ENCODE measurements around the gene DTYMK.
"Not testable (repeated sequence)": the region's sequence is repeated elsewhere in the genome, so short reads cannot be mapped to it uniquely, and the experiment has no call there.

DTYMK gene

DNA sequence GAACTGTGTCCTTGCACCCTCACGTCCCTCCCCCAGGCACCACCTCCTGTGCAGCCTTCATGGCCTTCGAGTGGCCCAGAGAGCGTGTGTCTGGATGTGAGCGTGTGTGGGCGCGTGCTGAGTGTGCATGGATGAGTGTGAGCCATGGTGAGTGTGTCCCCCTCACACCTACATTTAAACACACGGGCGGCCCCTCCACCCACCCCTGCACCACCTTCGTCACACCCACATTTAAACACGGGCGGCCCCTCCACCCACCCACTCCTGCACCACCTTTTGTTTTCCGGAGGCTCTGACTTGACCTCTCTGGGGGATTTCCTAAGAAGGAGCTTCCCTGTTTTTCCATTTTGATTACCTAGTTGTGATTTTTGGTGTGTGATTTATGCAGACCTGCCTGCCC is 17.8 kb downstream of the DTYMK start:
- Mint-ChIP-seq H3K4me3 (no peak overlapping the region), H3K36me3 (peaks cover 6% of the 10 kb centered on the region), H3K9me3 (no peaks in the 10 kb centered on the region), H3K27me3 (no peaks in the 10 kb centered on the region), H3K27ac (no peak overlapping the region), H3K4me1 (peaks cover 4% of the 10 kb centered on the region)

- Mint-ChIP-seq H3K4me3 (no peak overlapping the region), H3K9me3 (no peaks in the 10 kb centered on the region), H3K27ac (no peak overlapping the region), H3K27me3 (no peaks in the 10 kb centered on the region), H3K36me3 (peaks cover 6% of the 10 kb centered on the region), H3K4me1 (peaks cover 4% of the 10 kb centered on the region)
Observed at GRCh38 chr2:241668354-241668753, 18.3 kb downstream of the DTYMK start.

DNA sequence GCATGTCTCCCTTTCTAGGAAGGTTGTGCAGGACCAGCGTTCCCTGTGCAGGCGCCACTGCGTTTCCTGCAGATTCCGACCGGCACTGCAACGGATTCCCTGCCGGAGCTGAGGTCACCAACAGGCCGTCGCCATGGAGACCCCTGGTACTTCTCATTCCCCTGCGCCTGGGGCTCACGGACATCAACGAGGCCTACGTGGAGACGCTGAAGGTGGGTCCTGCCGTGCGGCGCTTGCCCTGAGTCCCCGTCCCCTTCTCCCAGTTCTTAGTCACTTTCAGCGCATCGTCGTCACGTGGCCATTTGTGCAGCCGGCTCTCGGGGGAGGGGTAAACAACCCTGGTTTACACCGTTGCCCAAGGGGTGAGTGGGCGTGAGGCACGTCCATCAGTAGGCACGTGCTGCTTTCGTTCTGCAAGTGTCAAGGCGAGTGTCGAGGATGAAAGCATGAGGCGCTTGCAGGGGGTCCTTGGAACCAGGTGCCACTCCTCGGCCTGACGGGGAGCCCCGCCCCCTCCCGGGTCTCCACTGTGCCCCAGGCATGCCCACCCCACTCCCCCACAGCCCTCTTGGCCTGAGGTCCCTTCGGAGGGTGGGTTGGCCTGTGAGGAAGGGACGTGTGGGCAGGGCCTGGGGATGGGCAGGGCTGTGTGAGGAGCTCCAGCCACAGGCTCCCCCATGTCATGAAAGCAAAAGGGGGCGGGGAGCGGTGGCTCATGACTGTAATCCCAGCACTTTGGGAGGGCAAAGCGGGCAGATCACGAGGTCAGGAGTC is 19.8 kb downstream of the DTYMK start:
- no peak overlapping the region for H3K27ac Mint-ChIP-seq
- H3K27me3 Mint-ChIP-seq, result no peaks in the 10 kb centered on the region
- H3K4me3 Mint-ChIP-seq, result no peak overlapping the region
- H3K9me3 Mint-ChIP-seq, result no peaks in the 10 kb centered on the region
- peaks cover 6% of the 10 kb centered on the region for H3K36me3 Mint-ChIP-seq
- peaks cover 4% of the 10 kb centered on the region for H3K4me1 Mint-ChIP-seq

DNA sequence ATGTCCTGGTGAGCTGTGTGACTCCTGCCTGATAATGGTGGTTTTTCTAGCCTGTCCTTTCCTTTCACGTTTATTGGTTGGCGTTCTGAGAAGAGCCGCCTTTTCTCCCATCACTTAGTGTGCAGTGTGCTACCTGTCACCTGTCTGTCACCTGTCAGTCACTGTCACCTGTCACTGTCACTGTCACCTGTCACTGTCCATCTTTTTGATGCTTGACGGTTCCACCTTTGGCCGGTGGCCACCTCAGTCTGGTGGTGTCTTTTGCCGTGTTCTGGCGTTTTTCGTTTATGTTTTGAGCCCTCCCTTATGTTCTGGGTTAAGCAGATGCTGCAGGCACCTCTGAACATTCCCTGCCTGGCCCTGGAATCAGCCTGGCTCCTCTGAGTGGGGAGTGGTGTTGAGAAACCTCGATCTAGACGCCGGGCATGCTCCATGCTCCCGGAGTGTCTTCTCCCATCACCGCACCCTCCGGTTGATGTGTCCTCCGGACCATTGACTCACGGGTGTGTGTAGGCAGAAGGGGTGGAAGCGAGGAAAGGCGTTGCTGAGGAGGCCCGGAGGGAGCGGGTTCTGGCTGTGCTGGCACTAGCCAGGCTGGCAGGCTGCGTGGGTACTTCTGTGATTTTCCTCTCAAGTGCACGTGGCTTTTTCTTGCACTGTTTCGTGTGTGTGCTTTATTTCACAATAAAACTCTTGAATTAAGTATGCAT is 20.7 kb downstream of the DTYMK start:
- H3K9me3 Mint-ChIP-seq, result no peaks in the 10 kb centered on the region
- no peaks in the 10 kb centered on the region for H3K27me3 Mint-ChIP-seq
- H3K27ac Mint-ChIP-seq, result no peak overlapping the region
- no peak overlapping the region for H3K4me3 Mint-ChIP-seq
- H3K36me3 Mint-ChIP-seq, result peaks cover 5% of the 10 kb centered on the region
- H3K4me1 Mint-ChIP-seq, result peaks cover 4% of the 10 kb centered on the region

DNA sequence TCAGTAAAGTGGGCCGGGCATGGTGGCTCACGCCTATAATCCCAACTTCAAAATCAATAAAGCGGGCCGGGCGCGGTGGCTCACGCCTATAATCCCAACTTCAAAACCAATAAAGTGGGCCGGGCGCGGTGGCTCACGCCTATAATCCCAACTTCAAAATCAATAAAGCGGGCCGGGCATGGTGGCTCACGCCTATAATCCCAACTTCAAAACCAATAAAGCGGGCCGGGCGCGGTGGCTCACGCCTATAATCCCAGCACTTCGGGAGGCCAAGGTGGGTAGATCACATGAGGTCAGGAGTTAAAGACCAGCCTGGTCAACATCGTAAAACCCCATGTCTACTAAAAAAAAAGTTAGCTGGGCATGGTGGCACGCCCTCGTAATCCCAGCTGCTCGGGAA is 23.9 kb downstream of the DTYMK start:
- not testable (repeated sequence) for H3K27ac Mint-ChIP-seq, H3K27me3 Mint-ChIP-seq, H3K36me3 Mint-ChIP-seq, H3K9me3 Mint-ChIP-seq, H3K4me3 Mint-ChIP-seq, H3K4me1 Mint-ChIP-seq

DNA sequence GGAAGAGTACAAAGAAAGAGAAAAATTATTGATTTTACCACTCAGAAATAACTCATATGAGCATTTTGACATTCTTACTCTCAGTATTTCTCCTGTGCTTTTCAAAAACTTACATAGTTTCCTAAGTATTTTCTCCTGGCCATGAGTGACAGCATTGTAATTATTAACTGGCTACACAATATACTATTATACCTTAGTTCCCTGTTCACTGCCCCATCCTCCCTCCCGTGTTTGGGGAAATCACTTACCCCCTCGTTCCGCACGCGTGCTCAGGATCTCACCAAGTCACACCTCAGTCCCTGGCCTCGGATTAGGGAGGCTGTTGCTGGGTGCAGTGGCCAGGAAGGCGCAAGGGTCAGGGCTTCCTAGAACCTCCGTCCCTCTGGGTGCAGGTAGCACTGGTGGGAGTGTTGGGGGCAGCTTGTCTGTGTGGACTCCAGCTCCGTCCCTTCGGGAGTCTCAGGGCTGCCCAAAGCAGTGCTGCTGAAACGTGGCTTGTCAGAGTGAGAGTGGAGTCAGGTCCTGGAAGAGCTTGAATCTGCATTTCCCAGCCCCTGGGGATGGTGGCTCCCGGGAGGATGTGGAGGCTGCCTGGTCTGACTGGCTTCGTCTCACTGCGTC is 25.9 kb downstream of the DTYMK start:
- Mint-ChIP-seq H3K36me3 (peaks cover 4% of the 10 kb centered on the region), H3K27ac (no peak overlapping the region), H3K9me3 (no peaks in the 10 kb centered on the region)

DNA sequence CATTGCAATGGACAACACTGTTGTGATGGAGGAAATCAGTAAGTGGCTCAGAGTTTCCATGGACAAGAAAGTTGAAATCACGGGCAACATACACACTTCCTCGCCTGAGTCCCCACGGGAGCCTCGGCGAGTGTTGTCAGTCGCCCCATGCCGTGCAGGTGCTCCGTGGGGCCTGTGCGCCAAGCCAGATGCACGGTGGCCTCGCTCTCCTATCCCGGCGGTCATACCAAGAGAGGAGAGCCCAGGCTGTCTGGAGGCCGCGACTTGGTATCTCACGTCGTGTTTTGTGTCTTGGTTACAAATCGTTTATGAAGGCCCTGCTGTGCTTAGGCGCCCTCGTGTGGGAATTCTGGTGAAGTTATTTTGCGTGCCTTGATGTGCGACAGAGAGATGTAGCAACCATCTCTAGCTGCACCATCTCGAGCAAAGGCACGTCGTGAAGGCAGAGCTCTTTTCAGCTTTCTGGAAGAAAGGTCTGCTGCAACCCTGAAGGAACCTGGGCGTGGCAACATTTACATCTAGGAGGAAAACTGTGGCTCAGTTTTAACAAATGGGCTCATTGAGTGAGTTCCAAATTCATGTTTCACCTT is 27.4 kb downstream of the DTYMK start:
- Mint-ChIP-seq H3K9me3 (no peaks in the 10 kb centered on the region), H3K36me3 (peaks cover 4% of the 10 kb centered on the region), H3K4me3 (no peak overlapping the region), H3K27me3 (no peaks in the 10 kb centered on the region), H3K27ac (no peak overlapping the region), H3K4me1 (no peaks in the 10 kb centered on the region)

More for the DNA sequence above, 25.9 kb downstream of the DTYMK start:
- Mint-ChIP-seq H3K27me3 (no peaks in the 10 kb centered on the region), H3K4me3 (no peak overlapping the region), H3K4me1 (peaks cover 4% of the 10 kb centered on the region)

DNA sequence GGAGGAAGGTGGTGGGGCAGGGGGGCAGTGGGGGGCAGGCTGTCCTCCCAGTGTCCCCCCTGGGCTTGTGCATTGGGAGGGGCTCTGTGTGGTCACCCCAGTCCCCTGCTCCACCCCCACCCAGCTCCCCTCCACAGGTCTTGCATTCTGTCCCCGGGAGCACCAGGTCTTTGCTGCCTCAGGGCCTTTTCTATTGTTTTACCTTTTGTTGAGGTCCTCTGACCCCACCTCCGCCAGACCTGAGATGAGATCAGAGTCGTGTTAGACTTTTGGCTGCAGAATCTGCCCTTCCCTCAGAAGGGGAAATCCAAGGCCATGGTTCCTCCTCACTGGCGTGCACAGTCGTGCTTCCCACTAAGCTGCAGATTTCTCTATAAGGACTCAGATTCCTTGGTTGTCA is 28.3 kb downstream of the DTYMK start:
- Mint-ChIP-seq H3K27me3 (no peaks in the 10 kb centered on the region), H3K36me3 (peaks cover 4% of the 10 kb centered on the region), H3K9me3 (no peaks in the 10 kb centered on the region), H3K27ac (no peak overlapping the region), H3K4me3 (no peak overlapping the region), H3K4me1 (no peaks in the 10 kb centered on the region)

DNA sequence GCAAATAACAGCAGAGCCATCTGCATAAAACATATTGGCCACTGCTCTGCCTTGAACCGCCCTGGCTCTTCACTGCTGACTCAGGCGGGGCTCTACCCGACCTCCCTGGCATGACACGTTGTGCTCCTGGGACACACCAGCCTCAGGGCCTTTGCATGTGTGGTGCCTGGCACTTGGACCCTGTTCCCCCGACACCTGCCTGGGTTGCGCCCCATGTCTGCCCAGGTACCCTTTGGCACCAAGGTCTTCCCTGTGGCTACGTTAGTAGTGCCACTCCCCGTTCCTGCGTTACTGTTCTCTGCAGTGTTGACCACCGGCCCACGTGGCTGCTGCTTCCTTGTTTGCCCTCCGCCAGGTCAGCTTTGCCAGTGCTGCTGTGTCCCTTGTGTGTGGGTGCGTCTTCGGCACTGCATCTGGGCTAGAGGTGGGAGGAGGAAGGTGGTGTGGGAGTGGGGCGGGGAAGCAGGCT is 28.8 kb downstream of the DTYMK start:
- H3K27me3 Mint-ChIP-seq, result no peaks in the 10 kb centered on the region
- no peaks in the 10 kb centered on the region for H3K9me3 Mint-ChIP-seq
- no peaks in the 10 kb centered on the region for H3K4me1 Mint-ChIP-seq
- no peak overlapping the region for H3K27ac Mint-ChIP-seq
- no peak overlapping the region for H3K4me3 Mint-ChIP-seq
- peaks cover 4% of the 10 kb centered on the region for H3K36me3 Mint-ChIP-seq

DNA sequence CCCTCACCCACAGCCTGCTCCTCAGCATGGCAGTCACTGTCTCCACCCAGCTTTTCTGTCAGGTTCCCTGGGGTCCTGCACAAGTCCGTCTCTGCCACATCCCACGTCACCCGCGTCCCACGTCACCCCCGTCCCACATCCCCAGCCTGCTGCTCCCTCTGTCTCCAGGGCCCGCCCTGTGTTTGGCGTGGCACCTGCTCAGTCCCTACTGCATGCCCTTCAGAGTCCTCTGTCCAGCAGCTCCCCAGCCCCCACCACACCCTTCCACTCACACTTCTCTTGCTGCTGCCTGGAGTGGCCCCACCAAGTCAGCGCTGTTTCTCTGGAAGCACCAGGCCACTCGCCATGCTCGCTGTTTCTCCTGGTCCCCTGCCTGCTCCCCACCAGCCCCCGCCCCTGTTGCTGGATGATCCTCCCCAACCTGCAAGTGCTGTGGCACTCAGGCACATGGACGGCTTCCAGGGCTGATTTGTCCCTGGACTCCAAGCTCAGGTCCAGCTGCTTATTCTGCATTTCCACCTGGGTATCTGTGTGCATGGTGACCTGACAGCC is 30.3 kb downstream of the DTYMK start:
- peaks cover 6% of the 10 kb centered on the region for H3K36me3 Mint-ChIP-seq
- H3K4me3 Mint-ChIP-seq, result no peak overlapping the region
- no peaks in the 10 kb centered on the region for H3K9me3 Mint-ChIP-seq

GRCh38 chr2:241655516-241656189 is 31.0 kb downstream of the DTYMK start:
- Mint-ChIP-seq H3K4me1 (peaks cover 5% of the 10 kb centered on the region), H3K27me3 (no peaks in the 10 kb centered on the region), H3K36me3 (peaks cover 6% of the 10 kb centered on the region), H3K4me3 (no peak overlapping the region), H3K9me3 (no peaks in the 10 kb centered on the region), H3K27ac (no peak overlapping the region)

More for the DNA sequence above, 30.3 kb downstream of the DTYMK start:
- Mint-ChIP-seq H3K27me3 (no peaks in the 10 kb centered on the region), H3K4me1 (no peaks in the 10 kb centered on the region), H3K27ac (no peak overlapping the region)

- H3K4me3 Mint-ChIP-seq, result no peak overlapping the region
- no peaks in the 10 kb centered on the region for H3K9me3 Mint-ChIP-seq
- H3K27me3 Mint-ChIP-seq, result no peaks in the 10 kb centered on the region
- no peak overlapping the region for H3K27ac Mint-ChIP-seq
- peaks cover 6% of the 10 kb centered on the region for H3K36me3 Mint-ChIP-seq
- peaks cover 5% of the 10 kb centered on the region for H3K4me1 Mint-ChIP-seq
Observed at GRCh38 chr2:241654551-241654950, 32.1 kb downstream of the DTYMK start.

- peaks cover 15% of the 10 kb centered on the region for H3K4me1 Mint-ChIP-seq
- H3K27ac Mint-ChIP-seq, result no peak overlapping the region
- no peaks in the 10 kb centered on the region for H3K27me3 Mint-ChIP-seq
- H3K9me3 Mint-ChIP-seq, result no peaks in the 10 kb centered on the region
- H3K4me3 Mint-ChIP-seq, result no peak overlapping the region
- peaks cover 3% of the 10 kb centered on the region for H3K36me3 Mint-ChIP-seq
Observed at GRCh38 chr2:241653210-241653750, 33.3 kb downstream of the DTYMK start.

- H3K27ac Mint-ChIP-seq, result no peak overlapping the region
- H3K27me3 Mint-ChIP-seq, result no peaks in the 10 kb centered on the region
- no peaks in the 10 kb centered on the region for H3K9me3 Mint-ChIP-seq
- H3K4me3 Mint-ChIP-seq, result no peak overlapping the region
- peaks cover 3% of the 10 kb centered on the region for H3K36me3 Mint-ChIP-seq
- peaks cover 20% of the 10 kb centered on the region for H3K4me1 Mint-ChIP-seq
Observed at GRCh38 chr2:241652722-241653121, 33.9 kb downstream of the DTYMK start.

DNA sequence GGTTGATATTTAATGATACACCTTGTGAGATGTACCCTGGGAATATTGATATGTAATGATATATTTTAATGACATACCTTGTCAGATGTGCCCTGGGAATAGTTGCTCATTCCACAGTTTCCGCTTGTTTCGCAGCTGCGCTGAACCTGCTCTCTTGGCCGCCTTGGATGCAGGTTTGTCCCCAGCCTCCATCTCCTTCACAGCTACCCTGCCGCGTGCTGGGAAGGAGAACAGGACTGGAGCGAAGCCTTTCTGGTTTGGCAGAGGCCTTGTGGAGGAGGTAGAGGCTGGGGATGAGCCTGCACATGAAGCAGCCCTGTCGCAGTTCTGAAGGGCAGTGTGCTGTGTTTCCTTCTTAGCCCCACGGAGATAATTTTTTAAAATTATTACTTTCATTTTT is 34.5 kb downstream of the DTYMK start:
- Mint-ChIP-seq H3K27ac (no peak overlapping the region), H3K4me1 (peaks cover 20% of the 10 kb centered on the region), H3K4me3 (no peak overlapping the region), H3K27me3 (no peaks in the 10 kb centered on the region), H3K9me3 (no peaks in the 10 kb centered on the region), H3K36me3 (peaks cover 2% of the 10 kb centered on the region)

Data from activated naive CD4-positive, alpha-beta T cell treated with anti-CD3 and anti-CD28 coated beads, Interleukin-2, amount 50 U/mL, for 24 hours (primary cell).